Motor neuron (in vitro differentiated cells): ENCODE results near the gene CTNNA2. TPM values are rescaled to one million over a fixed set of nuclear protein-coding genes. Genes with fewer than 3 reads are reported as not detected.

Experiments
- ATAC-seq, 8 experiments: fragments of 200-7000 bp; cut with Tn5 transposase; replicated peaks in 6 of 8; 2 replicates each; pipeline ENCODE4 v1.8.0; 2021; ENCODE audit warnings: mild to moderate bottlenecking in 8 of 8, moderate library complexity in 8 of 8
- H3K27ac ChIP-seq, 2 donors: fragments of 250-450 bp; sonication (Bioruptor Pico); 2 replicates each; pipeline ENCODE4 v1.9.0; 2021; ENCODE audit warnings: antibody characterized with exemption in 2 of 2, mild to moderate bottlenecking in 2 of 2, moderate library complexity in 1 of 2
- H3K4me1 ChIP-seq, 2 donors: fragments of 250-450 bp; sonication (Bioruptor Pico); replicated peaks in 1 of 2; 2 replicates each; pipeline ENCODE4 v1.6.1; 2021; ENCODE audit warnings: antibody characterized with exemption in 2 of 2, mild to moderate bottlenecking in 2 of 2, moderate library complexity in 1 of 2
- H3K4me3 ChIP-seq, 5 donors: fragments of 250-450 bp; sonication (Bioruptor Pico); 2 replicates each; pipeline ENCODE4 v1.9.0; 2021; ENCODE audit warnings: antibody characterized with exemption in 5 of 5, mild to moderate bottlenecking in 5 of 5, moderate library complexity in 4 of 5
- WGBS, 10 experiments: fragments of 450-650 bp; shearing (Covaris generic); methylation state at CpG; one replicate each; pipeline ENCODE4 v1.0.0; 2022; 5-methylcytosine and 5-hydroxymethylcytosine counted together
- in situ Hi-C, 9 experiments: fragments of 400-800 bp; cut with MboI; loops; one replicate each; pipeline ENCODE4 v1.15.0; 2021; ENCODE audit warnings: low sequenced_read_pairs in 9 of 9, low pct_unique_long_range_greater_than_20kb in 2 of 9; ENCODE audit not compliant: unreplicated experiment in 9 of 9
- total RNA-seq, 8 experiments: library from RNA; unstranded; fragments of 300-600 nt; gene quantifications; 2 replicates each; pipeline versions ENCODE4 v1.2.3 to v1.2.4, GENCODE V29; 2022

CTNNA2 gene
- total RNA-seq, 8 experiments from 2014 or later = 0.81 to 127 (median 56.5) TPM

GRCh38 chr2:79776461-79776860 is 263.6 kb downstream of the CTNNA2 start:
- Histone ChIP-seq H3K27ac (no peak overlapping the region), H3K4me3 (no peak overlapping the region), H3K4me1 (peaks cover 28 to 42% of the 10 kb centered on the region in 2 donors)
- in situ Hi-C loops = no loop called here
- 6 to 100% (median 71%) methylated on average over 1 to 2 of the region's 2 CpGs; no CpG with 5 or more reads in 2 of the 10 experiments for WGBS, 10 experiments
- ATAC-seq = no peak

GRCh38 chr2:79780781-79781180 is 267.9 kb downstream of the CTNNA2 start:
- no peak for ATAC-seq
- H3K4me3 ChIP-seq = no peak overlapping the region
- H3K4me1 ChIP-seq = peaks cover 24 to 28% of the 10 kb centered on the region in 2 donors
- 0 to 91% (median 63%) methylated on average over 1 of the region's 1 CpG; no CpG with 5 or more reads in 4 of the 10 experiments for WGBS, 10 experiments
- in situ Hi-C loops = no loop called here
- H3K27ac ChIP-seq = no peak overlapping the region

- in situ Hi-C loops = no loop called here
- ATAC-seq = peak in 5 of 8 experiments; percentile 49 to 81 (median 72)
- 8 to 100% (median 52%) methylated on average over 1 to 4 of the region's 4 CpGs for whole genome bisulfite sequencing, 10 experiments
- Histone ChIP-seq H3K4me3 (no peak overlapping the region), H3K27ac (no peak overlapping the region), H3K4me1 (peaks cover 11 to 13% of the 10 kb centered on the region in 2 donors)
Observed at GRCh38 chr2:79782576-79783452, 270.0 kb downstream of the CTNNA2 start.

GRCh38 chr2:79788952-79789651 is 276.3 kb downstream of the CTNNA2 start:
- Histone ChIP-seq H3K4me1 (peaks cover 11 to 35% of the 10 kb centered on the region in 2 donors), H3K27ac (no peak overlapping the region), H3K4me3 (no peak overlapping the region)
- ATAC-seq = peak in 6 of 8 experiments; percentile 23 to 93 (median 74)
- WGBS, 10 experiments = 13 to 94% (median 58%) methylated on average over 2 to 7 of the region's 7 CpGs
- in situ Hi-C loops = no loop called here

GRCh38 chr2:79789811-79790210 is 277.0 kb downstream of the CTNNA2 start:
- Histone ChIP-seq H3K4me3 (no peak overlapping the region), H3K4me1 (peaks cover 11 to 35% of the 10 kb centered on the region in 2 donors), H3K27ac (peak overlapping the region in 1 of 2 donors; percentile 4)
- in situ Hi-C loops = no loop called here
- peak in 1 of 8 experiments; percentile 17 for ATAC-seq
- 3 to 93% (median 78%) methylated on average over 2 to 3 of the region's 3 CpGs for WGBS, 10 experiments

- in situ Hi-C loops = no loop called here
- WGBS, 10 experiments = 0 to 100% (median 88%) methylated on average over 1 of the region's 1 CpG; no CpG with 5 or more reads in 5 of the 10 experiments
- no peak overlapping the region for H3K27ac ChIP-seq
- ATAC-seq = peak in 2 of 8 experiments; percentile 36 to 83
- H3K4me1 ChIP-seq = peaks cover 27 to 54% of the 10 kb centered on the region in 2 donors
- H3K4me3 ChIP-seq = no peak overlapping the region
Observed at GRCh38 chr2:79792090-79792489, 279.2 kb downstream of the CTNNA2 start.

GRCh38 chr2:79793006-79793405 is 280.2 kb downstream of the CTNNA2 start:
- 10 to 100% (median 86%) methylated on average over 1 to 3 of the region's 3 CpGs; no CpG with 5 or more reads in 3 of the 10 experiments for WGBS, 10 experiments
- H3K27ac ChIP-seq = no peak overlapping the region
- no peak for ATAC-seq
- no peak overlapping the region for H3K4me3 ChIP-seq
- H3K4me1 ChIP-seq = peaks cover 28 to 58% of the 10 kb centered on the region in 2 donors
- in situ Hi-C loops = no loop called here

- peak; percentile 76 to 97 (median 92) for ATAC-seq
- Histone ChIP-seq H3K4me1 (peaks cover 50 to 60% of the 10 kb centered on the region in 2 donors), H3K27ac (peak overlapping the region; percentile 49 to 62), H3K4me3 (no peak overlapping the region)
- WGBS, 10 experiments = 0 to 80% (median 20%) methylated on average over 1 to 2 of the region's 2 CpGs; no CpG with 5 or more reads in 5 of the 10 experiments
- in situ Hi-C loops = no loop called here
Observed at GRCh38 chr2:79796641-79797040, 283.8 kb downstream of the CTNNA2 start.

GRCh38 chr2:79798776-79799175 is 285.9 kb downstream of the CTNNA2 start:
- H3K4me3 ChIP-seq = no peak overlapping the region
- 6 to 86% (median 54%) methylated on average over 1 to 3 of the region's 3 CpGs; no CpG with 5 or more reads in 1 of the 10 experiments for WGBS, 10 experiments
- in situ Hi-C loops = no loop called here
- peak overlapping the region; percentile 69 to 71 for H3K27ac ChIP-seq
- ATAC-seq = peak in 5 of 8 experiments; percentile 35 to 58 (median 47)
- peaks cover 50 to 61% of the 10 kb centered on the region in 2 donors for H3K4me1 ChIP-seq

- ATAC-seq = peak in 4 of 8 experiments; percentile 23 to 56 (median 38)
- Histone ChIP-seq H3K4me3 (no peak overlapping the region), H3K27ac (peak overlapping the region; percentile 69 to 71), H3K4me1 (peaks cover 50 to 61% of the 10 kb centered on the region in 2 donors)
- in situ Hi-C loops = no loop called here
Observed at GRCh38 chr2:79799729-79800128, 286.9 kb downstream of the CTNNA2 start.

- in situ Hi-C loops = no loop called here
- ATAC-seq = no peak
- Histone ChIP-seq H3K4me3 (no peak overlapping the region), H3K4me1 (peaks cover 43 to 52% of the 10 kb centered on the region in 2 donors), H3K27ac (peak overlapping the region in 1 of 2 donors; percentile 71)
- WGBS, 10 experiments = 0 to 62% (median 22%) methylated on average over 1 to 3 of the region's 3 CpGs
Observed at GRCh38 chr2:79801082-79801481, 288.2 kb downstream of the CTNNA2 start.

- no peak for ATAC-seq
- WGBS, 10 experiments = 33 to 100% (median 85%) methylated on average over 1 to 4 of the region's 4 CpGs; no CpG with 5 or more reads in 3 of the 10 experiments
- H3K27ac ChIP-seq = no peak overlapping the region
- H3K4me3 ChIP-seq = no peak overlapping the region
- H3K4me1 ChIP-seq = no peaks in the 10 kb centered on the region
- in situ Hi-C loops = no loop called here
Observed at GRCh38 chr2:79817288-79817687, 304.4 kb downstream of the CTNNA2 start.

- no peak overlapping the region for H3K27ac ChIP-seq
- H3K4me1 ChIP-seq = no peaks in the 10 kb centered on the region
- no peak overlapping the region for H3K4me3 ChIP-seq
- 14 to 89% (median 53%) methylated on average over 1 to 4 of the region's 4 CpGs; no CpG with 5 or more reads in 1 of the 10 experiments for WGBS, 10 experiments
- in situ Hi-C loops = no loop called here
- no peak for ATAC-seq
Observed at GRCh38 chr2:79820281-79820680, 307.4 kb downstream of the CTNNA2 start.
